ENCODE measurements around the gene TRIM32.

Gene TRIM32

DNA sequence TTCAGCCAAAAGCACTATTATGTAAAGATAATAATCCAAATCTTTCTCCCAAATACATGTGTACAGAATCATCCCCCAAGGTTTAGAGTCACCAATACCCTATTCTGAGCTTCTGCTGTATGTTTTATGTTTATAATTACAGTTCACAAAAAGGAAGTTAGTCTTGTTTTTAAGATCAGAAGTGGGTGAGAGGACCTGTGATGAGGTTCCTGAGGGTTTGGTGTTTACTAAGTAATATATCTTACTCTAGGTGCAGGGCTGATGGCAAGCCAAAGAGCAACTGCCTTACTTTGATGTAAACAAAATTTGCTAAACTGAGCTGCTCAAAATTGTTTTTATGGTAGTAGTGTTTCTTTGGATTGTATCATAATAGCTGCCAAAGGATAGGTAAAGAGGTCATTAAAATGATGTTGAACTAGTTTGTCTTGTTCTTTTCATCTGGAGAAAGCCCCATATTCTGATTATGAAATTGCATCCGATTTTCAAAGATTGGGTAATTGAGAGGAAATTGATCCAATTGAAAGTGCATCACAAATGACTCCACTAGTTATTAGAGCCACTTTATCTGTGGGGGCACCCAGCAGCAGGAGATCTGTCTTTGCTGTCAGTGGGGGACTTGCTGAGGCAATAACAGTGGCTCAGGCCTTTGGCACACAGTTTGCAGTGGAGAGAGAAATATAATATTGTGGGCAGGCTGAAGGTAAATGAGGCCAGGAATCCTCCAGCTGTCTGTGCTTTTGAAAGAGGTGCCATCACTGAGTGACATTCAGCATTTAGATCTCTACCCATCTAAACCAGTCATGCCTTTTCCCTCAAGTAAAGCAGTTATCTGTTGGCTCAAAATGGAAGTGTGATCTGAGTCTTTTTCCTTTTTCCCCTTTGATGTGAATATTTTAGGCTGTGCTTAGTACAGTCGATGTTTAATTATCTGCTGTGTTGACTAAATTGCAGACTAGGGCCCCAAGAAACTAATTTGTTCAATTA, 14.1 kb downstream of the TRIM32 start:
- no peak overlapping the region for H3K4me3 ChIP-seq (ENCODE audit: low read depth, low read length)
- DNase-seq (ENCODE audit: low read depth), result no peak

DNA sequence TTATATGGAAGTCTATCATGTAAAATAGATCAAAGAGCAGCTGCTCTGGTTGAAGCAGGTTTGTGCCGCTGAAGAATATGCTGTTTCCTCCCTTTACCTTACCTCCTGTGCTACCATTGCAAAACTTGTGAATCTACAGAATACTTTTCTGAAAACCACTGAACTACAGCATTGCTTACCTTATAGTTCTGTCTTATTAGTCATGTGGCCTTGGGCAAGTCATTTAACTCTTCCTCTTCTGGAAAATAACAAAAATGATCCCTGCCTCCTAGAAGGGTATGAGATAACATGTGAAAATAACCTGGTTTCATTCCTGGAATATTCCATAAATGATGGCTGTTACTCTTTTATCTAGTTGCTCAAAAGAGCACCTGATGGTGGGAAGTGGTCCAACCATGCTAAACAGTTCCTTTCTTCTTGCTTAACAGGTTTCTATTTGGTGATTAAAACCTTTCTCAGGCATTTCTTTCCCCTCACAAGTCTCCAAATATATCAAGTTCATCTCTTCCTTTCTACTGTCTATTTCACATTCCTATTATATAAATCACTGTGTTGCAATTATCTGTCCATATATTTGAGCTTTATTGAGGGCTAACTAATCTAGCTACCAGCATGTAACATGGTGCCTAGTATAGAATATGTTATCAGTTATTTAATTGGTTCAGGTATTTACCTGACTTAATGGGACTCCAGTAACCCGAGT, 15.0 kb downstream of the TRIM32 start:
- no peak for DNase-seq (ENCODE audit: low read depth)
- no peak overlapping the region for H3K4me3 ChIP-seq (ENCODE audit: low read depth, low read length)

DNA sequence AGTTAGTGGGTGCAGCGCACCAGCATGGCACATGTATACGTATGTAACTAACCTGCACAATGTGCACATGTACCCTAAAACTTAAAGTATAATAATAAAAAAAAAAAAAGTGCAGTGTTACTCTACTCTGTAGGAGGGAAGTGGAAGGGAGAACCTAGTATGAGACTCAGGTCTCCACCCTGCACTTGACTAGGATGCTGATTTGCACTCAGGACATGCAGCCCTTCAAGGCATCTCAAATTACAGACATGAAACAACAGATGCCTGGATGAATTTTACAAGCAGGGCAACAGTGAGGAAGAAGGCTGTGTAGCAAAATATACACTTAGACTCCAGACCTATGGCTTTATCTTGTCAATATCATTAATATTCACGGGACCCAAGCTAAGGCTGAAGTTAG, 16.5 kb downstream of the TRIM32 start:
- no peak for DNase-seq (ENCODE audit: low read depth)
- no peak overlapping the region for H3K4me3 ChIP-seq (ENCODE audit: low read depth, low read length)

- H3K4me3 ChIP-seq (ENCODE audit: low read depth, low read length), result no peak overlapping the region
- no peak for DNase-seq (ENCODE audit: low read depth)
These were observed 17.4 kb downstream of the TRIM32 start for GRCh38 chr9:116704470-116704869.

DNA sequence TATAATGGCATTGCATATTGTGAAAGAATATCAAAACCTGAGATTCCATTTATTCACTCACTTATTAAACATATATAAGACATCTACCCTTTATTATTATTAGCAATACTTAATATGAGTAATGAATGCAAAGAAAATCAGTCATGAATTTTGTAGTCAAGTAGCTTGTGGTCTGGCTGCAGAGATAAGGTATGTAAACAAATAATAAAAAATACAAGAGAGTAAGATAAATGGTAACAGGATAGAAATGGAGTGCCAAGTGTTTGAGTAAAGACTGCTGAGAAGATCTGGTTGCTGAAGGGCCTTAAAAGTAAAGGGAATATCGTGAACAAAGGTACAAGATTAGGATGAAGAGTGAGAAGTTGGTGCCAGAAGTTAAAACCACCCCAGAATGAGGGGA, 18.4 kb downstream of the TRIM32 start:
- no peak overlapping the region for H3K4me3 ChIP-seq (ENCODE audit: low read depth, low read length)
- DNase-seq (ENCODE audit: low read depth), result no peak

- no peak for DNase-seq (ENCODE audit: low read depth)
- no peak overlapping the region for H3K4me3 ChIP-seq (ENCODE audit: low read depth, low read length)
These were observed 19.5 kb downstream of the TRIM32 start for GRCh38 chr9:116706310-116707290.

DNA sequence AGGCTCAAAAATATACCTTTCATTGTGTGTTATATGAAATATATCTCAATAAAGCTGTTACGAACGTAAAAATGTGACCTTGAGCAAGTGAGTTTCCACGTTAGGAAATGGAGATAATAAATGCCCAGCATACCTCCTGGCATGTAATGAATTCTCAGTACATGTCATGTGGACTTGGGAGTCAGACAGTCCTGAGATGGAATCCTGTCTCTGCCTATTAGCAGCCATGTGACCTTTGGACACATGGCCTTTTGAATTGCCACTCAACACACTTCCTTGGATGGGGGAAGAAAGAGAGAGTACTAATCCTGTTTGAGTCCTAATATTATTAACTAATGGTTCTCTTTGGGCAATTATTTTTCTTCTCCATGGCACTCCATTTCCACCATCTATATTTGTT, 25.7 kb downstream of the TRIM32 start:
- H3K4me3 ChIP-seq (ENCODE audit: low read depth, low read length), result no peak overlapping the region
- no peak for DNase-seq (ENCODE audit: low read depth)

- no peak overlapping the region for H3K4me3 ChIP-seq (ENCODE audit: low read depth, low read length)
- no peak for DNase-seq (ENCODE audit: low read depth)
These were observed 26.2 kb downstream of the TRIM32 start for GRCh38 chr9:116713271-116713670.

DNA sequence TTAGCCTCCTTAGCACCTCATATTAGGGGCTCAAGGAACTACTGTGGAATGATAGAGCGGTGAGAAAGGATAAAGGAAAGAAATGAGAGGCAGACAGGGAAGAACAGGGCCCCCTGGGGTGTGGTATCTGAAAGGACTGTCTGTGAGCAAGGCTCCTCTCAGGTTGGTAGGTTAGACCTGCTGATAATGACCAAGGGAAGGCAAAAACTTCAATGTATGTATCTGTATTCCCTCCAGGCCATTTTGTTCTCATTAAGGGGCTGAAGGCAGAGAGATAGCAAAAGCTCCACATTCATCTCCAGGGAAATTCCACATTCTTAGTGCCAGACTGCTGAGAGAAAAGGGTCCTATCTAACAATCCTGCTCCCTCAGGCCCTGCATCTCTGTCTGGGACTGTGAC, 28.6 kb downstream of the TRIM32 start:
- no peak overlapping the region for H3K4me3 ChIP-seq (ENCODE audit: low read depth, low read length)
- no peak for DNase-seq (ENCODE audit: low read depth)

GRCh38 chr9:116716438-116716837, 29.3 kb downstream of the TRIM32 start:
- H3K4me3 ChIP-seq (ENCODE audit: low read depth, low read length), result no peak overlapping the region
- DNase-seq (ENCODE audit: low read depth), result no peak

GRCh38 chr9:116717150-116717549, 30.0 kb downstream of the TRIM32 start:
- no peak overlapping the region for H3K4me3 ChIP-seq (ENCODE audit: low read depth, low read length)
- DNase-seq (ENCODE audit: low read depth), result peak; percentile 16

GRCh38 chr9:116718111-116718510, 31.0 kb downstream of the TRIM32 start:
- H3K4me3 ChIP-seq (ENCODE audit: low read depth, low read length), result no peak overlapping the region
- DNase-seq (ENCODE audit: low read depth), result no peak

- no peak for DNase-seq (ENCODE audit: low read depth)
- no peak overlapping the region for H3K4me3 ChIP-seq (ENCODE audit: low read depth, low read length)
These were observed 33.0 kb downstream of the TRIM32 start for GRCh38 chr9:116720111-116720510.

DNA sequence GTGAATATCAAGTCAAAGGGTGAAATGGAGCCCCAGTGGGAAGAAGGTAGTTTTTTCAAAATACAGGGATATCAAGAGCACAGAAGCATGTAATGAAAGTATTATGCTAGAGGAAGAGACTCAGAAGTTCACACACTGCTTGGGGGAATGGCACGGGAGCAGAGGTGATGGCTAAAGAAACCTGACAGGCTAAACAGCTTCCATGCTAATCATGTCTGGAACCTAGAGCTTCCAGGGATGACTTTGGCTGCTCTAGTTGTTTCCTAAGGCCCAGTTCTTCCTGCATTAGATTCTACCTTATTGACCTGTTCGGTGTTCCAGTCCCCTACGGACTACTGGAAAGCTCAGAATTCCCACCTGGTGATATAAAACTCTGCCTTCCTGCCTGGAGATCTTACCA, 34.3 kb downstream of the TRIM32 start:
- no peak overlapping the region for H3K4me3 ChIP-seq (ENCODE audit: low read depth, low read length)
- DNase-seq (ENCODE audit: low read depth), result no peak

DNA sequence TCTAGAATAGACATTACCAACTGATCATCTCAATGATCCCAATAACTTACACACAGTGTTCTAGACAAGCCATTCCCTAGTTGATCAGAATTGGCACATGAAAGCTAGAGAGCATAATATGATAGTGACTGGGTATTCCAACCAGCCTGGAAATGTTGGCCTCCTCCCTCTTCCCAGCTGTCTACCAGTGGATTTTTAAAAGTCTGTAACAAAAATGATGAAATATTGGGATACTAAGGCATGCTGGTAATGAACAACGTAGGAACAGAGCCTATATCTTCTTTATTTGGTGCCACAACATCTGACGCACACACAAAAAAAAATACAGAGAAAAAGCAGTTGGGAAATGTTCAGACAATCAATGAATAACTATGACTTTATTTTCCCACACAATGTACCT, 34.8 kb downstream of the TRIM32 start:
- no peak for DNase-seq (ENCODE audit: low read depth)
- H3K4me3 ChIP-seq (ENCODE audit: low read depth, low read length), result no peak overlapping the region

GRCh38 chr9:116724123-116724522, 37.0 kb downstream of the TRIM32 start:
- no peak for DNase-seq (ENCODE audit: low read depth)
- no peak overlapping the region for H3K4me3 ChIP-seq (ENCODE audit: low read depth, low read length)

GRCh38 chr9:116726602-116727001, 39.5 kb downstream of the TRIM32 start:
- DNase-seq (ENCODE audit: low read depth), result no peak
- no peak overlapping the region for H3K4me3 ChIP-seq (ENCODE audit: low read depth, low read length)

DNA sequence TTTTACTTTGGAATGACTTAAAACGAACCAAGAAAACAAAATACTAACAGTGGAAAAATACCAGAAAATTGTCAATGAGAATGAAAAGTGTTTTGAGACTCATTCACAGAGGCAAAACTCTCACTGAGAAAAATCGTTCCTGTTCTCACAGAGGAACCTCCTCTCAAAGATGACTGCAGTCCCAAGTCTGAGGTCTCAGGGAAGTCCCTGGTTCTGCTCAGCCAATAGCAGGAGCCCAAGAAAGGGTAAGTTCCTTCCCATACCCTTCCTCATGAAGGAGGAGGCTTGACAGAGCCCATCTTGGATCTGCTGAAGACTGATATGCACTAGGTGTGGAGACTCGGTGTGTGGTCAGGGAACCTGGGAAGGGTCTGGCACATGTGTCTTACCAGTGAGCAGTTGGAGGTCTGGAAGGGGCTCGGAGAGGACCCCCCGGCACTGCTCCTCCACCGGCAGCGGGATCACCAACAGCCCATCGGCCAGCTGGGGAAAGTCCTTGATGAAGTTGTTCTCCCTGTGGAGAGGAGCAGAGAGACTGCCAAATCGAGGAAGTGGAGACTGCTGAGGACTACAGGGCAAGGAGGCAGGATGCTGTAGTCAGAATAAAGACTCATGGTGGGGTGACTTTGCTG, 46.0 kb downstream of the TRIM32 start:
- H3K4me3 ChIP-seq (ENCODE audit: low read depth, low read length), result no peak overlapping the region
- DNase-seq (ENCODE audit: low read depth), result no peak

All from skeletal muscle cell (primary cell).